GM23338 (cell line): ENCODE results near the gene ZNF549.

Experiments used
- CREB1 ChIP-seq: fragments of 250-450 bp; sonication (Bioruptor Pico); IDR thresholded peaks from 2 replicates; pipeline ENCODE4 v1.5.0; 2020; ENCODE audit warnings: low read depth, mild to moderate bottlenecking, moderate library complexity
- CTCF ChIP-seq, 2 experiments: fragments of 200-600 bp in 1 of 2; sonication (generic) in 1 of 2; conservative IDR thresholded peaks; 2 replicates each; pipeline versions ENCODE4 v1.5.1 to v1.6.1; 2016 to 2017; ENCODE audit warnings: antibody characterized with exemption in 2 of 2, low read depth in 2 of 2, mild to moderate bottlenecking in 2 of 2, moderate library complexity in 1 of 2
- EZH2 ChIP-seq: fragments of 200-600 bp; sonication (generic); IDR thresholded peaks from one replicate; pipeline ENCODE4 v1.8.0; 2017; ENCODE audit warnings: antibody characterized with exemption, mild to moderate bottlenecking, low read depth; ENCODE audit not compliant: unreplicated experiment
- EZH2phosphoT487 ChIP-seq: fragments of 200-600 bp; sonication (generic); IDR thresholded peaks from one replicate; pipeline ENCODE4 v1.8.1; 2018; ENCODE audit warnings: antibody characterized with exemption; ENCODE audit not compliant: unreplicated experiment
- JUNB ChIP-seq: IDR thresholded peaks from one replicate; pipeline ENCODE4 v1.6.1; 2016; ENCODE audit warnings: antibody characterized with exemption; ENCODE audit not compliant: unreplicated experiment
- NANOG ChIP-seq: IDR thresholded peaks from 2 replicates; pipeline ENCODE4 v1.6.1; 2016; ENCODE audit warnings: antibody characterized with exemption, borderline replicate concordance
- POLR2AphosphoS5 ChIP-seq: IDR thresholded peaks from 2 replicates; pipeline ENCODE4 v1.6.1; 2016; ENCODE audit warnings: antibody characterized with exemption, low read depth
- REST ChIP-seq: IDR thresholded peaks from one replicate; pipeline ENCODE4 v1.6.1; 2018; ENCODE audit warnings: antibody characterized with exemption; ENCODE audit not compliant: unreplicated experiment
- STAT1 ChIP-seq: IDR thresholded peaks from one replicate; pipeline ENCODE4 v1.6.1; 2016; ENCODE audit warnings: antibody characterized with exemption; ENCODE audit not compliant: unreplicated experiment
- ZNF114 ChIP-seq: fragments of 250-450 bp; sonication (Bioruptor Pico); IDR thresholded peaks from 2 replicates; pipeline ENCODE4 v1.5.0; 2020; ENCODE audit warnings: mild to moderate bottlenecking, moderate library complexity
- ZNF331 ChIP-seq: fragments of 250-450 bp; sonication (Bioruptor Pico); IDR thresholded peaks from 2 replicates; pipeline ENCODE4 v1.5.0; 2020; ENCODE audit warnings: low read depth, mild to moderate bottlenecking, moderate library complexity
- ZNF462 ChIP-seq: fragments of 250-450 bp; sonication (Bioruptor Pico); IDR thresholded peaks from 2 replicates; pipeline ENCODE4 v1.5.0; 2020; ENCODE audit warnings: mild to moderate bottlenecking, moderate library complexity
- TF ChIP-seq, protein P1 (sequence below): IDR thresholded peaks from 2 replicates; pipeline ENCODE4 v1.6.1; 2016; ENCODE audit warnings: antibody characterized with exemption

DNA sequence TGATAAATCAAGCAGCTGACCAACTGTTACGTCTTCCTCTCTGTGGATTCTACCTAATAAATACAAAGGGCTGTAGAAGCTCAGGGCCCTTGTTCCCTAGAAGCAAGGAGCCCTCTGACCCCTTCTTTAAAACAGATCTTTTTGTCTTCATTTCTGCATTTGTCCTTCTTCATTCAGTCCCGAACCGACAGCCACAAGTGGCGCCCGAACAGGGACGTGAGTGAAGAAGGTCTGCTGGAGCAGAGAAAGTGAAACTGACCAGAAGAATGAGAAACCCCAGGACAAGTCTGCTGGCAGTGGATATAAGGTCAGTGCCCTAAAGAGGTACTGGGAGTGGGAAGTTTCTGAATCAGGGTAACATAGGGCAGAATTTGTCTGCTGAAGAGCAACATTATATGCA lies 14.3 kb upstream of the ZNF549 start:
- TF ChIP-seq CTCF (conservative IDR thresholded peaks at IDR 0.05; ENCODE audit: low read depth in 2 of 2) = no peak
- TF ChIP-seq EZH2 = no peak
- no peak for TF ChIP-seq JUNB
- TF ChIP-seq REST = no peak
- TF ChIP-seq EZH2phosphoT487 = no peak
- no peak for TF ChIP-seq NANOG
- no peak for TF ChIP-seq POLR2AphosphoS5
- no peak for TF ChIP-seq CREB1
- no peak for TF ChIP-seq ZNF462 (CRISPR knock-in tag)
- no peak for TF ChIP-seq ZNF331 (CRISPR knock-in tag)
- TF ChIP-seq ZNF114 = no peak
- TF ChIP-seq, protein P1, sequence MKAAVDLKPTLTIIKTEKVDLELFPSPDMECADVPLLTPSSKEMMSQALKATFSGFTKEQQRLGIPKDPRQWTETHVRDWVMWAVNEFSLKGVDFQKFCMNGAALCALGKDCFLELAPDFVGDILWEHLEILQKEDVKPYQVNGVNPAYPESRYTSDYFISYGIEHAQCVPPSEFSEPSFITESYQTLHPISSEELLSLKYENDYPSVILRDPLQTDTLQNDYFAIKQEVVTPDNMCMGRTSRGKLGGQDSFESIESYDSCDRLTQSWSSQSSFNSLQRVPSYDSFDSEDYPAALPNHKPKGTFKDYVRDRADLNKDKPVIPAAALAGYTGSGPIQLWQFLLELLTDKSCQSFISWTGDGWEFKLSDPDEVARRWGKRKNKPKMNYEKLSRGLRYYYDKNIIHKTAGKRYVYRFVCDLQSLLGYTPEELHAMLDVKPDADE = no peak
- no peak for TF ChIP-seq STAT1
